Ectodermal cell (in vitro differentiated cells): Measurements from ENCODE around the gene AKR1E2.

ENCODE experiments used
- H3K27ac ChIP-seq: 2 replicates; pipeline ENCODE4 v1.7.0; 2013; ENCODE audit warnings: mild to moderate bottlenecking, low read depth, low read length; ENCODE audit not compliant: insufficient read depth, poor library complexity, severe bottlenecking
- H3K27me3 ChIP-seq: 2 replicates; pipeline ENCODE4 v1.7.0; 2013; ENCODE audit warnings: mild to moderate bottlenecking, low read length; ENCODE audit not compliant: insufficient read depth, control insufficient read depth, poor library complexity, severe bottlenecking
- H3K36me3 ChIP-seq: one replicate; pipeline ENCODE4 v1.7.0; 2013; ENCODE audit warnings: low read length; ENCODE audit not compliant: control insufficient read depth, insufficient read depth
- H3K4me1 ChIP-seq: one replicate; pipeline ENCODE4 v1.7.0; 2013; ENCODE audit warnings: low read length; ENCODE audit not compliant: control insufficient read depth, insufficient read depth
- H3K4me3 ChIP-seq: 2 replicates; pipeline ENCODE4 v1.7.0; 2013; ENCODE audit warnings: low read depth, low read length, control low read depth; ENCODE audit not compliant: insufficient read depth
- H3K9me3 ChIP-seq: 2 replicates; pipeline ENCODE4 v1.7.0; 2013; ENCODE audit warnings: mild to moderate bottlenecking, low read length, moderate library complexity; ENCODE audit not compliant: control insufficient read depth
- WGBS, 2 experiments: methylation state at CpG; one replicate each; pipeline ENCODE4 v1.1.7; 2013; ENCODE audit warnings: missing lambda C conversion rate in 2 of 2; 5-methylcytosine and 5-hydroxymethylcytosine counted together

The AKR1E2 gene

DNA sequence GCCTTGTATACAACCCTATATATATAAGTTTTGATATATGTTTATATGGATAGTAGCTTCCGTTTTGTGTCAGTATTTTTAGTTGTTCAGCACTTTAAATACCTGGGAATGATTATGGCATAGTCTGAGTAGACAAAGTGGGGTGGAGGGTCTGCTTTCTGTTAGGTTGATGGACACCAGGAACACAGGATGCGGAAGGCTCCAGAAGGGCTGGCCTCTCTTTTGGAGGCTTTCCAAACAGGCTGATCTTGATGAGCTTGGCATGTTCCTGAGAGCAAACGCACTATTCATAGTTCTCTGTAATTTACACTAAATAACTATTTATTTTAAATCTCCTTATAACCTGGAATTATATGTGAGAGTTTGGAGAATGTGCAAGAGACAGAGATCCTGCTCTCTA, 12.7 kb downstream of the AKR1E2 start:
- no peak overlapping the region for H3K4me3 ChIP-seq
- H3K27me3 ChIP-seq: no peaks in the 10 kb centered on the region
- H3K27ac ChIP-seq: no peak overlapping the region
- no peaks in the 10 kb centered on the region for H3K4me1 ChIP-seq
- H3K36me3 ChIP-seq: peaks cover 3% of the 10 kb centered on the region
- WGBS, 2 experiments: 92 to 96% methylated on average over 2 of the region's 3 CpGs
- H3K9me3 ChIP-seq: no peaks in the 10 kb centered on the region

GRCh38 chr10:4839353-4839752, 13.3 kb downstream of the AKR1E2 start:
- Histone ChIP-seq H3K9me3 (no peaks in the 10 kb centered on the region), H3K4me3 (no peak overlapping the region), H3K27me3 (no peaks in the 10 kb centered on the region), H3K36me3 (peaks cover 3% of the 10 kb centered on the region), H3K27ac (no peak overlapping the region), H3K4me1 (no peaks in the 10 kb centered on the region)
- 93 to 95% methylated on average over 4 of the region's 4 CpGs for WGBS, 2 experiments

- H3K9me3 ChIP-seq: no peaks in the 10 kb centered on the region
- peaks cover 3% of the 10 kb centered on the region for H3K36me3 ChIP-seq
- no peaks in the 10 kb centered on the region for H3K4me1 ChIP-seq
- WGBS, 2 experiments: 90 to 92% methylated on average over 2 of the region's 2 CpGs
- no peaks in the 10 kb centered on the region for H3K27me3 ChIP-seq
- no peak overlapping the region for H3K27ac ChIP-seq
- H3K4me3 ChIP-seq: no peak overlapping the region
These were observed 14.1 kb downstream of the AKR1E2 start for GRCh38 chr10:4840151-4840550.

- Histone ChIP-seq H3K4me3 (no peak overlapping the region), H3K4me1 (no peaks in the 10 kb centered on the region), H3K27me3 (no peaks in the 10 kb centered on the region), H3K27ac (no peak overlapping the region), H3K36me3 (peaks cover 3% of the 10 kb centered on the region), H3K9me3 (no peaks in the 10 kb centered on the region)
- WGBS, 2 experiments: 90% methylated on average over 16 of the region's 16 CpGs
These were observed 17.6 kb downstream of the AKR1E2 start for GRCh38 chr10:4843525-4844180.

DNA sequence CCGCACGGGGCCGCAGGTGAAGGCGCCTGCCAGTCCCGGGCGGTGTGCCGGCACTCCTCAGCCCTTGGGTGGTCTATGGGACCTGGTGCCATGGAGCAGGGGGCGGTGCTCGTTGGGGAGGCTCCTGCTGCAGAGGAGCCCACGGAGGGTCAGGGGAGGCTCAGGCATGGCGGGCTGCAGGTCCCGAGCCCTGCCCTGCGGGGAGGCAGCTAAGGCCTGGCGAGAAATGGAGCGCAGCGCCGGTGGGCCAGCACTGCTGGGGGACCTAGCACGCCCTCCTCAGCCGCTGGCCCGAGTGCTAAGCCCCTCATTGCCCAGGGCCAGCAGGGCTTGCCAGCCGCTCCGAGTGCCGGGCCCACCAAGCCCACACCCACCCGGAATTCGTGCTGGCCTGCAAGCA, 18.9 kb downstream of the AKR1E2 start:
- Histone ChIP-seq H3K4me3 (no peak overlapping the region), H3K36me3 (peaks cover 3% of the 10 kb centered on the region), H3K9me3 (no peaks in the 10 kb centered on the region), H3K27me3 (no peaks in the 10 kb centered on the region), H3K4me1 (no peaks in the 10 kb centered on the region), H3K27ac (no peak overlapping the region)
- WGBS, 2 experiments: 95 to 96% methylated on average over 25 of the region's 25 CpGs

GRCh38 chr10:4845766-4846165, 19.8 kb downstream of the AKR1E2 start:
- no peaks in the 10 kb centered on the region for H3K27me3 ChIP-seq
- WGBS, 2 experiments: 90 to 92% methylated on average over 11 of the region's 11 CpGs
- peaks cover 4% of the 10 kb centered on the region for H3K4me1 ChIP-seq
- H3K27ac ChIP-seq: no peak overlapping the region
- no peaks in the 10 kb centered on the region for H3K9me3 ChIP-seq
- no peak overlapping the region for H3K4me3 ChIP-seq
- H3K36me3 ChIP-seq: peaks cover 3% of the 10 kb centered on the region

DNA sequence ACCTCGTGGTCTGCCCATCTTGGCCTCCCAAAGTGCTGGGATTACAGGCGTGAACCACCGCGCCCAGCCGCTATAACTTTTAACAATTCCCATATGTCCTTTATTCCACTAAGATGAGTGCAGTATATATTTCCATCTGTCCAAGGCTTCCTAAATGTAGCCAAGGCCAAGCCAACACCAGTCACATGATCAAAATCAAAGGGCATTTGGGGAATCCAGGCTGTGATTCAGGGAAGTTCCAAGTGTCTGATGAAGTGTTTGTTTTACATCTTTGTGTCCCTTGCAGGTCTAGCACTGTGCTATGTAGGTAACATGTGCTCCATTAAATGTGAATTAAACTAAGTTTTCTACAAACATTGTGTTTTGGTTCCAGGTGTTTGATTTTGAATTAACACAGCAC, 20.8 kb downstream of the AKR1E2 start:
- Histone ChIP-seq H3K36me3 (no peaks in the 10 kb centered on the region), H3K27ac (no peak overlapping the region), H3K9me3 (no peaks in the 10 kb centered on the region), H3K4me3 (no peak overlapping the region), H3K27me3 (no peaks in the 10 kb centered on the region), H3K4me1 (peaks cover 4% of the 10 kb centered on the region)
- WGBS, 2 experiments: 70 to 77% methylated on average over 5 of the region's 5 CpGs

DNA sequence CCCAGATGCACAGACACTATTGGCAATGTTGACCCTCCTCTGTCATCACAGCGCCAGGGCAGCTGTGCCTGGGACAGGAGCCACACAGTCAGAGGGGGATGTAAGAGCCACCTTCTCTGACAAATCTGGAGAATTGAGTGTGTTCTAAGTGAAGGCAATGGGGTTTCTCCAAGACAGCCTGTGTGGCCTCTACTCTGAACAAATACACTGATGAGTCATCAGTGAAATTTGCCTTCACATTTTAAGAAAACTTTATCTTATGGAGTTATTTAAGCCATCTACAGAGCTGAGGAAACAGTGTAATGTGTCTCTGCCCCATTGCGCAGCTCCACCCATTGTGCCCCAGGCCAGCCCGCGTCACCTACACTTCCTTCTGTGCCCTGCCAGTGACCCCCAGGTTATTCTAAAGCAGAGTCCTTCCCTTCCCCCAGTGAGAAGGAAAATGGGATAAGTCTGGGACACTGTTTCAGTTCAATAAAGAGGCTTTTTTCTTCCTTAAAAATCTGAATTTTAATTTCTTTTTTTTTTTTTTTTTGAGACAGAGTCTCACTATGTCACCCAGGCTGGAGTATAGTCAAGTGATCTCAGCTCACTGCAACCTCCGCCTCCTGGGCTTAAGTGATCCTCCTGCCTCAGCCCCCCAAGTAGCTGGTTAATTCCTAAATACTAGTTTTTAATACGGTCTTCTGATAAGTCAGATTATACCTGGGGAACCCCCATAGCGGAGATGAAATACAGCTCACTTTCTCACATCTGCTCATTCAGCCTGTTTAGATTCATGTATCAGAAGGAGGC, 21.8 kb downstream of the AKR1E2 start:
- Histone ChIP-seq H3K27ac (no peak overlapping the region), H3K9me3 (no peaks in the 10 kb centered on the region), H3K27me3 (no peaks in the 10 kb centered on the region), H3K36me3 (no peaks in the 10 kb centered on the region), H3K4me1 (peaks cover 4% of the 10 kb centered on the region), H3K4me3 (no peak overlapping the region)
- WGBS, 2 experiments: 91% methylated on average over 7 of the region's 7 CpGs

DNA sequence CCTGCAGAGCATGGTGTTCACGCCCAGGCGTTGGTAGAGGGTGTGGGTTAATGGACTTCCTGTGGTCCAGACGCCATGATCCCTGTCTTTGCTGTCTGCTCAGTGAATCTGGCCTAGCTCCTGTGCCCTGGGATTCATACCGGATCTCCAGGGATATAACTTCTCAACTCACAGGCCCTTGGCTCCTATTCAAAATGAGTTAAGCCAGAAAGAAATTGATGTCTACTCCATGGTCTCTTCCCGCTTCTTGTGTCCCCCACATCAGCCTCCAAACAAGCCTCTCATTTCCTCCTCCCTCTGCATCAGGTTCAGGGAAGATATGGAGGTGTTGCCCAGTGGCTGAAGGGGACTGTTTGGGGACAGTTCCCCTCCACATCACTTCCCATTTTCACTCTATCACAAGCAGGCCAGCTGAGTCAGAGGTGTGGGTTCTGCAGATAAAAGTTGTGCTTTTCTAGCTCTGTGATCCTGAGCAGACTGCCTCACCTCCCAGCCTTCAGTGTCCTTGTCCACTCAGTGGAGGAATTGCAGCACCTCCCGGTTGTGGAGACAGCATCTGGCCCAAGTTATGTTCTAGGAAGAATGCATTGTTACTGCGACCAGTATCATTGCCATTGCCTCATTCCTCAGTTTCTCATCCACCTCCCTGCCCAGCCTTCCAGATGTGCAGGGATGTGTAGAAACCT, 22.5 kb downstream of the AKR1E2 start:
- WGBS, 2 experiments: 93 to 95% methylated on average over 7 of the region's 7 CpGs
- Histone ChIP-seq H3K27me3 (no peaks in the 10 kb centered on the region), H3K4me1 (peaks cover 4% of the 10 kb centered on the region)

DNA sequence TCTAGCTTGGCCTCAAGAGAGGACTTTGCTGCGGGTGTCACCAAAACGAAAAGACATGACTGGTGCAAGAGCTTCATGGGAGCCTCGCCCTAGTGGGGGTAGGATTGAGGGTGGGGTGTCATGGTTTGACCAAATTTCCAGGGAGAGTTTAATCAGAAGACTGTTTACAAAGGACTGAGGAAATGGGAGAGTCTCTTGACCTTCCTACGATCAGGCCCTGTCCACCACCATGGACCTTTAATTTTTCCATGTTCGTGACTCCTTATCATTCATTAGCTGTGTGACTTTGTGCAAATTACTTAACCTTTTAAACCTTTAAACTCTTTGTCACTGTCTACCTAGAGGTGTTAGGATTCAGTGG, 23.0 kb downstream of the AKR1E2 start:
- H3K4me3 ChIP-seq: no peak overlapping the region
- no peaks in the 10 kb centered on the region for H3K9me3 ChIP-seq
- peaks cover 4% of the 10 kb centered on the region for H3K4me1 ChIP-seq
- no peaks in the 10 kb centered on the region for H3K27me3 ChIP-seq
- H3K27ac ChIP-seq: no peak overlapping the region
- WGBS, 2 experiments: 95 to 97% methylated on average over 5 of the region's 5 CpGs
- H3K36me3 ChIP-seq: no peaks in the 10 kb centered on the region

More for the DNA sequence above, 22.5 kb downstream of the AKR1E2 start:
- no peaks in the 10 kb centered on the region for H3K9me3 ChIP-seq
- no peak overlapping the region for H3K4me3 ChIP-seq
- no peaks in the 10 kb centered on the region for H3K36me3 ChIP-seq
- no peak overlapping the region for H3K27ac ChIP-seq
